Stimulated activated CD8-positive, alpha-beta memory T cell treated with anti-CD3 and anti-CD28 coated beads, Interleukin-12 subunit alpha, Interleukin-12 subunit beta, amount 100 ng/mL, for 24 hours (primary cell): ENCODE results near the gene GTF2H4.

ENCODE experiments used
- DNase-seq: peaks from one replicate; pipeline ENCODE4 v3.0.0-alpha.2; 2020; ENCODE audit errors: extremely low read depth

The GTF2H4 gene

DNA sequence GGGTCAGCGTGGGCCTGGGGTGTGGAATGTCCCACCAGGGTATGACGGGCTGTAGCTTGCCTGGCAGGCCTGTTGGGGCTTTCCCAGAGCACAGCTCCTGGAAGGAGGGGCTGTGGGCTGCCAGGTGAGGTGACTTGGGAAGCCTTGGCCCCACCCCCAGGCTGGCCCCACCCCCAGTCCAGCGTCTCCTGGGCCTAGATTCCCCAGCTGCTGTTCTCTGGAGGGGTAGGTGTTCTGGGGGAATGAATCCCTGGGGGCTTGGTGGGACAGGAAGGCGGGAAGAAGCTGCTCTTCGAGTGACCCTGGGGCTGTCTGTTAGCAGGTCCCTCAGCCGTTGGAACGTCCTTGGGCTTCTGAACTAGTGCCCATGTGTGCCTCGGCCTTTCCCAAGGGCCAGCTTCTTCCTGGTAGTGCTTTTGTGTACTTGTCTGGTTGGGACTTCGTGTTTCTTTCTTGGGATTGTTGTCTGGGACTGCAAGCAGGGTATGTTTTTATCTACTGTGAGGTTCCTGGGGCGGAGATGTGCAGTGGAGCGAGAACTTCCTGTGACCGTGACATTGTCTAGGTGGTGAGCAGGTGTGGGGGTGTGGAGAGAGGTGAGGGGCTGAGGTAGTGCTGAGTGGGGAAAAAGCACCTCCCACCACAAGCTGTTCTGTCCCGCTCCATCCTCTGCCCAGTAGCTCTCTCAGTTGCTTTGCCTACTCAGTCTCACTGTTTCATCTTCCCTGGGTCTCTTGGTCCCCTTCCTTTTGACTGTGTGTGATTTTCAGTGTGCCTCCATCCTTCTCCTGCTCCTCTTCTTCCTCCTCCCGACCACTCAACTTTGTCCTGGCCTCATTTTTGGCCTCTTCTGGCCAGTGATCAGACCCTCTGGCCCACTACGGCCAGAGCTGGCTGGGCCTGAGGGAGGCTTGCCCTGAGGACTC lies 25.0 kb upstream of the GTF2H4 start:
- no peak for DNase-seq

DNA sequence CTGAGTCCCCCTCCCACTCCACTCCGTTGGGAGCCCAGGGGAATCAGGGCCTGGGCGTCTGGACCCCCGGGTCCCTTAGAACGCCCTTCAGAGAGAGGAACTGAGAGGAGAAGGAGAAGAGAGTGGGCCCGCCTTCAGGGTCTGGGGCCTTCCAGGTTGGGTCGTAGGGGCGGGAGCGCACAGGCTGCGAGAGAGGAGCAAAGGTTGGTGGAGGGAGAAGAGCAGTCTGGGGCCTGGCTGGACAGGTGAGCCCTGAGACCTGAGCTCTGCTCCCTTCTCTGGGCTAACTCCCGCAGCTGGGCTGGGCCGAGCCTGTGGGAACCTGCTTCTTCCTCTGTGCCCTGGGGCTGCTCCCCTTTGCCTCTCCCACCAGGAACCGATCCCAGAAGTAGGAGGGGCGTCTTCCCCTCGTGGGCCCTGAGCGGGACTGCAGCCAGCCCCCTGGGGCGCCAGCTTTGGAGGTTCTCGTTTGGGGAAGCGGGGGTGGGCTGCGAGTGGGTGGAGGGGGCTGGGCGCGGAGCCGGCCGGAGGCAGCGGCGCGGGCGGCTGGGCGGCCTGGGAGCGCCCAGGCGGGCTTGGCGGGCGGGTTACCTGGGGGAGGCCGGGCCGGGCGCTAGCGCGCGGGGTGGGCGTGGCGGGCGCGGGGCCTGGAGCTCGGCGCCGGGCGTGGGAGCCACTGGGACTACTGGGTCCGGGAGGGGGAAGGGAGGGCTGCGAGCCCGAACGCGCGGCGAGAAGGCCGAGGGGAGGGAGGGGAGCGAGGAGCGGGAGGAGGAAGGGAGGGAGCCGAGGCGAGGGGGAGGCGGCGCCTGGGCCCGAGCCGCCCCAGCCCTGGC lies 24.1 kb upstream of the GTF2H4 start, which contains the start of gene DDR1:
DDR1 (plus strand) TSS at position 835 of the 836 bp plus-strand sequence. CDS start 4,211 bp downstream, outside the sequence.
- no peak for DNase-seq

DNA sequence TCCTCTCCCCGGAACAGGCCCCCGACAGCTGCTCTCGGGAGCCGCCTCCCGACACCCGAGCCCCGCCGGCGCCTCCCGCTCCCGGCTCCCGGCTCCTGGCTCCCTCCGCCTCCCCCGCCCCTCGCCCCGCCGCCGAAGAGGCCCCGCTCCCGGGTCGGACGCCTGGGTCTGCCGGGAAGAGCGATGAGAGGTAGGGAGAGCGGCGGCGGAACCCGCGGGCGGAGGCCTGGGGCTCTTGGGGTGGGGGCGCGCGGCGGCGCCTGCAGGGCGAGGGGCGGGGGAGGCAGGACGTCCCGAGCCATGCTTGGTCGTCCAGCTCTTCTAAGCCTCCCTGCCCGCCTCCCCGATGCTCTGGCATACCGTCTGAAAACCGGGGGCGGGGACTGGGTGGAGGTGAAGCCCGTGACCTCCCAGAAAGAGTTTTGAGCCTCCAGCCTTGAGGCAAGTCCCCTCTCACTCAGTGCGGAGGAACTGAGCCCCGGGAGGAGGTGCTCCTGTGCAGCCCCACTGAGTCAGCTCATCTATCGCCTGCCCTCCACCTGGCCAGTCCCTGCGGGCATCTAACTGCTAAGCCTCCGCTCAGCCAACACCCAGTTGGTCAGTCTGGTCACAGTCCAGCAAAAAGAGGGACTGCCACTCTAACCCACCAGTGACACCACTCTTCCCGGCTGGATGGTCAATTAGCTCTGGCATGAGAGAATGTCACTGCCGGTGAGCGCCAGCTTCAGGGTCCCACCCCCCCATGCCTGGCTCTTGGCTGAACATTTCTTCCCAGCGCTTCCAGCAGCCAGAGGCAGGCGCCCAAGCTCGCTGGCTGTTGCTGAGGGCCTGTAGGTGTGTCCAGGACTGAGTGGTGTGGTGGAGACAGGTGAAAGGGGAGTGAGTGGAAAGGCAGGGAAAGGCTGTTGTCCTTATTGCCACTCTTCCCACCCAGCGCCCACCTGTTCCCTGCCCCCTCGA lies 23.2 kb upstream of the GTF2H4 start:
- DNase-seq, result no peak

DNA sequence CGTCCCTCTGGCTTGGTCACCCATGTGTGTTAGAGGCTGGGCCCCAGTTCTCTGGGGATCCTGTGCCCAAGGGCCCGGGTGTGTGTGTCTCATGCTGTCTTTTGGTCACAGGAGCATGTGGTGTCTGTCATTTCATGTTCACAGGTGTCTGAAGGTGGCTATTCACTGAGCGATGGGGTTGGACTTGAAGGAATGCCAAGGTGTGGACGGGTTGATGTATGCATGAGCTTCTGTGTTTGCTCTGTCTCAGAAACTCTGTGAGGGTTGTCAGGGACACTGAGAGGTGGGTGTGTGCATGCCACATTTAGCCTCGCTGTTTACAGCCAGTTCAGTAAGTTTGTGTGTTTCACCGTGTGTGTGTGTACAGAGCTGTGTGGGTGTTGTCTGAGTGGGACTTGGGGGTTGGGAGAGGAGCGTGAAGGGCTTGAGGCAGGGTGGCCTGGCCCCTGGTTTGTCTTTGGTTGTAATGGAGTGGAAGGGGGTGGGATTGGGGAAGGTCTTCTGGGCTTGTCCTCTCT lies 22.5 kb upstream of the GTF2H4 start:
- no peak for DNase-seq

DNA sequence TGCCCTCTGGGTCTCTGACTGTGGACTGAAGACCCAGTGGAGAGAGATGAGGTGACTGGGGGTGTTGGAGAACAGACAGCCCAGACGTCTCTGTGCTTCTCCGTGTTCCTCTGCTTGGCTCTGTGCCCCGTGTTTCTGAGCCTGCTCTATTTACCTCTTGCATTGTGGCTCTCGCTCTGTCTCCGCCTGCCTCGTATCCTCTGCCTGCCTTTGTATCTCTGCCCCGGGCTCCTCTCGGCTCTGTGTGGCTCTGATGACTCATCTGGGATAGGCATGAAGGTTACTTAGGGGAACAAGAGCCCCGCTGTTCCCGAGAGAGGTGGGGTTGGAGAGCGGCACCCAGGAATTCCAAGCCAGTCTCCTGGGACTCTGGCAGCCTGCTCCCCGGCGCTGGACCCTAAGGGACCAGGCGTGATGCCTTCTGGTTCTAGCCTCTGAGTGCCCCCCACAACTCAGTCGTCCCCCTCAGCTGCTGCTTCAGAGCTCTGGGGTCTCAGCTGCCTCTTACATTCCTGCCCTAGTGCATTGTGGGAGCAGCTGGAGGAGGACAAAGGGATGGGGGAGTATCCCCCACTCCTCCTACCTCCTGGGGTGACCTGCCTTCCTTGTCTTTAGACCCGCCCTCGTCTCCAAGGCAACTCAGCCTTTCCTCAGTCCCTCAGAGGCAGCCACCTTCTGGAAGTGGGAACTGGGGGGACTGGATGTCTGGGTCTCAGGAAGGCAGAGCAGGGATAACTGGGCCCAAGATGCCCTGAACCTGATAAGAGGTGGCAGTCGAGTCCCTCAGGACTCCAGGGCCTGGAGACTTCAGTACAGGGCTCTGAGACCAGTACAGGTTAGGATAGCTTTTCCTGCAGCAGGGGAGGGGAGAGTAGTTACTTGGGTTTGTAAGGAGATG lies 21.8 kb upstream of the GTF2H4 start:
- no peak for DNase-seq

DNA sequence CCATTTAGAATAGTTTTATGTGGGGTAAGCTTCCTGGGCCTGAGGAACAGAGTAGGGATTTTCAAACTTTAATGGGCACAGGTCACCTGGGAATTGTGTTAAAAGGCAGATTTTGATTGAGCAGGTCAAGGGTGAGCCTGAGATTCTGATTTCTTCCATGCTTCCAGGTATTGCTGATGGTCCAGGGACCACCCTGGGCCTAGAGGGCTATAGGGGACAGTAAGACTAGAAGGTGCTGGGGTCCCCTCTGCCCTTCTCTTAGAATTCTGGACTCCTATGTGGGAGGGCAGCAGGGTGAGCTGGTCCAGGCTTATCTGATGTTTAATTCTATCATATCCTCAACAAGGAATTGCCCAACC lies 21.1 kb upstream of the GTF2H4 start:
- no peak for DNase-seq

DNA sequence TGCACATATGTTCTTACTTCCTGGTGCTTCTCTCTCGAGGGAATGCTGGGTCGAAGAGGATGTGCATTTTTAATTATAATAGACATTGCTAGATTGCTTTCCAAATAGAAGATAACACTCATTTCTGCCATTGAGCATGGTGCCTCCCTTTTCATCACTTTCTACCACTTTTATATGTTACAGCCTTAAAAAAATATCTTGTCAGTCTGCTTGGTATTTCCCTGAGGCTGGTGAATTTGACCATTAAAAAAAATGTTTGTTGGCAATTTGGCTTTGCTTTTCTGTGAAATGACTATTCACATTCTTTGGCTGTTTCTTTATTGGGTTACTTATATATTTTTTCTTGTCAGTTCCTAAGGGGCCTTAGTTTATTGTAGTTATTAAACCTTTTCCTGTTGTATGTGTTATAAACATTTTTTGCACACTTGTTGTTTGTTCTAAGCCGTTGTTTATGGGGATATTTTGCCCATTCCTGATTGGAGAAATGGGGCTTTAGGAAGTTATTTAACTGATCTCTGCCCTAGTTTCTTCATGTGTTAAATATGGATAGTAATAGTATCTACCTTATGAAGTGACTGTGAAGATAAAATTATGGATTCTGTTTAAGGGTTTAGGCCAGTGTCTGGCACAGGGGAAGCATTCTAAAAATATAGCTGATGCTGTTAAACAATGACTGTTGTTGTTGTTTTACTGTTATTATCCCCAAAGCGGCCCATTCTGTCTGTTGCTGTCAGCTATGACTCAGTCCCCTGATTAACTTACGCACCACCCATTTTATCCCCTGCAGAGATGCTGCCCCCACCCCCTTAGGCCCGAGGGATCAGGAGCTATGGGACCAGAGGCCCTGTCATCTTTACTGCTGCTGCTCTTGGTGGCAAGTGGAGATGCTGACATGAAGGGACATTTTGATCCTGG lies 19.8 kb upstream of the GTF2H4 start:
- no peak for DNase-seq

DNA sequence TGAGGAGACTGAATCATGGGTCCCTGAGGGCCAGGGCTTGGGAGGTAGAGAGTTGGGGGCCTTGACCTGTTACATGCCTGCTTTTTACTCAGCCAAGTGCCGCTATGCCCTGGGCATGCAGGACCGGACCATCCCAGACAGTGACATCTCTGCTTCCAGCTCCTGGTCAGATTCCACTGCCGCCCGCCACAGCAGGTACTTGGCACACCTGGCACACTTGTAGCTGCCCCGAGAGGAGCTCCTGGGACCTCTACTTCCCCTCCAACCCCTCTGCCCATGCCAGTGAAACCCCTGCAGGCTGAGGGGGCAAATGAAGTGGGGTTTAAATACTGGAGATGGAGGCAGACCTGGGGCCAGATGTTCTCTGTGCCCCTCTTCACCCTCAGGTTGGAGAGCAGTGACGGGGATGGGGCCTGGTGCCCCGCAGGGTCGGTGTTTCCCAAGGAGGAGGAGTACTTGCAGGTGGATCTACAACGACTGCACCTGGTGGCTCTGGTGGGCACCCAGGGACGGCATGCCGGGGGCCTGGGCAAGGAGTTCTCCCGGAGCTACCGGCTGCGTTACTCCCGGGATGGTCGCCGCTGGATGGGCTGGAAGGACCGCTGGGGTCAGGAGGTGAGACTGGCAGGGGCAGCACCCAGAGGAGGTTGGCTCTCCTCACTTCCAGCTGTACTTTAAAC lies 19.1 kb upstream of the GTF2H4 start:
- no peak for DNase-seq

DNA sequence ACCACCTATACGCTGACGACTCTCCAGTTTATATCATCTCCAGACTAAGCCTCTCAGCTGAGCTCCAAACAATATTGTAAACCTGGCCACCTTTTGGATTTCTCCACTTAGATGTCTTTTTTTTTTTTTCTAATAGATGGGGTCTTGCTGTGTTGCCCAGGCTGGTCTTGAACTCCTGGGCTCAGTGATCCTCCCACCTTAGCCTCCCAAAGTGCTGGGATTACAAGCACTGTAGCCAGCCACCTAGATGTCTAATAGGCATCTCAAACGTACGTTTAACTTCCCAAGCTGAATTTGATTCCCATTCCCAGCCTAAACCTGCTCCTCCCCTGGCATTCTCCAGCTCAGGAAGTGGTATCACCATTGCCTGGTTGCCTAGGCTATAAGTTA lies 18.5 kb upstream of the GTF2H4 start:
- no peak for DNase-seq

DNA sequence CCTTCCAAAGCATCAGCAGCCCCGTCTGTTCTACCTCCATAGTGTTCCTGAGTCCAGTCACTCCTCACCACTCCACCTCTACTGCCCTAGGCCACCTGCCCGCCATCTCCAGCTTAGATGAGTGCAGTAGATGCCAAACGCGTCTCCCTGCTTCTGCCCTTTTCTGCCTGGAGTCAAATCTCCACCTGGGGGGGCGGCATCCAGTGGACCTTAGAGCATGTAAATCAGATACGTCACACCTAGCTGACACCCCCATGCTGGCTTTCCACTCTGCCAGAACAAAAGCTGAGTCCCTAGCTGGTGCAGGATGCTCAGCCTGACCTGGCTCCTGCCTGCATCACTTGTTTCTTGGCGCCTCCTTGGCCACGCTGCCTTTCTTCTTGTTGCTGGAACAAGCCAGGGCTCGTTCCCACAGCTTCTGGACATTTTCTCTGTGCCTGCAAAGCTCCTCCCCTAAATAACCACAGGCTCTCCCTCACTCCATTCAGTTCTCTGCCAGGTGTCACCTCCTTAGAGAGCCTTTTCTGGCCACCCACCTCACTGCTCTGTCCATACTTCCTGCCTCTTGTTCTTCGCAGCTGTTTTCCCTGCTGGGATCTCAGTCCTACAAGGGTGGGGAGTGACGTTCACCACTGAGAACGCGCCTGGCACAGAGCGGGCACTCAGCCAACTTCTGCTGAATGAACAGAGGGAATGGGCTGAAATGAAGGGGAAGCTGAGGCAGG lies 17.9 kb upstream of the GTF2H4 start:
- no peak for DNase-seq

DNA sequence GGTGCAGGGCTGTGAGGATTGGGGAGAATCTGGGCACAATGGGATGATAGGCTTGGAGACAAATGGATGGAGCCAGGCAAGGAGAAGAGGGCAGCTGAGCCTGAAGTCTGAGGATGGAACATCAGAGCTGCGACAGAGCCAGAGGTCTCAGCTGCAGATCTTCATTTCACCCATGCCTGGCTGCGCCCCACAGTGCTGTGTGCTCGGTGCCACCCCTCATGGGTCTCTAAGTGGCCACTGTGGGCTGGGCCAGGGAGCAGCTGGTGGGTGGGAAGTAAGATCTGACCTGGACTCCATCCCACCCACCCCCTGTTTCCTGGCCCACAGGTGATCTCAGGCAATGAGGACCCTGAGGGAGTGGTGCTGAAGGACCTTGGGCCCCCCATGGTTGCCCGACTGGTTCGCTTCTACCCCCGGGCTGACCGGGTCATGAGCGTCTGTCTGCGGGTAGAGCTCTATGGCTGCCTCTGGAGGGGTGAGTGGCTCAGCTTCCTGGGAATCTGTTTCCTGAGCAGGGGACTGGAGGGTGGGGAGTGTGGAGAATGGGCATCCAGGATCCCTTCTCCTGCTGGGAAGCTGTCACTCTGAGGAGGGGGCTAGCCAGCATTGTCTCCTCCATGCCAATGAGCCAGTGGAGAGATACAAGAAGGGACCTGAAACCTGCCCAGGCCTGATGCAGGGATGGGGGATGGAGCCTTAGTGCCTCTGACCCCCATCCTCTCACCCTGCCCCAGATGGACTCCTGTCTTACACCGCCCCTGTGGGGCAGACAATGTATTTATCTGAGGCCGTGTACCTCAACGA lies 17.2 kb upstream of the GTF2H4 start:
- DNase-seq, result no peak

DNA sequence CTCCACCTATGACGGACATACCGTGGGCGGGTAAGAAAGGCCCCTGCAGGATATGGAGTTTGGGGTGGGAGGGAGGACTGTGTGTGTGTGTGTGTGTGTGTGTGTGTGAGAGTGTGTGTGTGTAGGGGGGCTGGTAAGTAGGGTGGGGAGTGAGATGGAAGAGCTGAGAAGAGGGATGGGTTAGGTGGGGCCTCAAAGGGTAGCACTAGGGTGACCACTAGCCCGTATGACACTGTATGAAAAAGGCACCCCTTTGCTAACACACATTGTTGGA lies 16.6 kb upstream of the GTF2H4 start:
- no peak for DNase-seq

DNA sequence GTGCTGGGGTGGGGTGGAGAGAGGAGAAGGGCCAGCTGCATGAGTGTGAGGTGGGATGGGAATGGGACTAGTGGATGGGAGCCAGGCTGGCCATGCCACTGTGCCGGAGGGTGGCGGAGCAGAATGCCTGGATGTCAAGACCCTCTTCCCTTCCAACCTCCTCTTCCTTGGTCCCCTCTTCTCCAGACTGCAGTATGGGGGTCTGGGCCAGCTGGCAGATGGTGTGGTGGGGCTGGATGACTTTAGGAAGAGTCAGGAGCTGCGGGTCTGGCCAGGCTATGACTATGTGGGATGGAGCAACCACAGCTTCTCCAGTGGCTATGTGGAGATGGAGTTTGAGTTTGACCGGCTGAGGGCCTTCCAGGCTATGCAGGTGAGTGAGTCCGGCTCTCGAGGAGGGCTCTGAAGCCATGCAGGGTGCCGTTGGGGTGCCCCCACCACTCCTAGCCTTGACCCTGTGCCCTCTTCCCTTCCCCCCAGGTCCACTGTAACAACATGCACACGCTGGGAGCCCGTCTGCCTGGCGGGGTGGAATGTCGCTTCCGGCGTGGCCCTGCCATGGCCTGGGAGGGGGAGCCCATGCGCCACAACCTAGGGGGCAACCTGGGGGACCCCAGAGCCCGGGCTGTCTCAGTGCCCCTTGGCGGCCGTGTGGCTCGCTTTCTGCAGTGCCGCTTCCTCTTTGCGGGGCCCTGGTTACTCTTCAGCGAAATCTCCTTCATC lies 16.0 kb upstream of the GTF2H4 start:
- DNase-seq, result no peak

DNA sequence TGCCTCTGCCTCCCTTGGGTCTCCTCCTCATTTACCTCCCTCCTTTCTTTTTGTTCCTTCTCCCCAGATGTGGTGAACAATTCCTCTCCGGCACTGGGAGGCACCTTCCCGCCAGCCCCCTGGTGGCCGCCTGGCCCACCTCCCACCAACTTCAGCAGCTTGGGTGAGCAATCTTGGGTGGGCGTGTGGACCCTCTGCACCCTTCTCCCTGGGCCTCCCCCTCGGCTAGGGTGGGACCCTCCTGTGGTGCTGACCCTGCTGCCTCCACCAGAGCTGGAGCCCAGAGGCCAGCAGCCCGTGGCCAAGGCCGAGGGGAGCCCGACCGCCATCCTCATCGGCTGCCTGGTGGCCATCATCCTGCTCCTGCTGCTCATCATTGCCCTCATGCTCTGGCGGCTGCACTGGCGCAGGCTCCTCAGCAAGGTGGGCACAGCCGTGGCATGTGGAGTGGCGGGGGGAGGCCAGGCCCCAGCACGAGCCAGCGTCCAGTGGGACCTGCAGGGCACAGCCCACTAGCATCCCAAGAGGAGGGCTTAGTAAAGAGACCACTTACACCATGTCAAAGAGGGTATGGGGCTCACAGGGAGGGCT lies 14.9 kb upstream of the GTF2H4 start:
- DNase-seq, result no peak

DNA sequence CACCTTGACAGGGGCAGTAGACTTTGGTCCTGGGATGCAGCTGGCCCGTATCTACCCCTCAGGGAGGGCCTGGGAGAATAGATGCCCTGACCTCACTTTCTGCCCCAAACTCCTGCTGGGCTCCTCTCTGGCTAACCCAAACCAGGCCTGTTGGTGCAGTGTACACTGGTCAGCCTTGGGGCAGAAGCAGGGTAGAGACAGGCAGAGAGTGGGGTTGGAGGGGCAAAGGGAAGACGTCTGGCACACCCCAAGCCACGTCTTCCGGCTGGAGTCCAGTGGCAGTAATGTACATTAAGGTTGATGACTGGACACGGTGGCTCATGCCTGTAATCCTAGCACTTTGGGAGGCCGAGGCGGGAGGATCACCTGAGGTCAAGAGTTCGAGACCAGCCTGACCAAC lies 14.3 kb upstream of the GTF2H4 start:
- DNase-seq, result no peak

DNA sequence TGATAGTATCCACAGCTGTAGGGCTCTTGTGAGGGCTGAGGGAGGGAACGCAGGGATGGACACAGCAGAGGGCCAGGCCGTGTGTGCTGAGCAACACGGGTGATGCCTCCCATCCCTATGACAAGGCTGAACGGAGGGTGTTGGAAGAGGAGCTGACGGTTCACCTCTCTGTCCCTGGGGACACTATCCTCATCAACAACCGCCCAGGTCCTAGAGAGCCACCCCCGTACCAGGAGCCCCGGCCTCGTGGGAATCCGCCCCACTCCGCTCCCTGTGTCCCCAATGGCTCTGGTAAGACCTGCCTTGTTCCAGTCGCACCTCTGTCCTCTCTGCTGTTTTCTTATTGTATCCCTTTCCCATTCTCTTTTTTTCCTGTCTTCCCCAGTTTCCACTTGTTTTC lies 13.6 kb upstream of the GTF2H4 start:
- no peak for DNase-seq
